GM12875 (cell line): Measurements from ENCODE around the gene ALS2.
"Not testable (repeated sequence)": the region's sequence is repeated elsewhere in the genome, so short reads cannot be mapped to it uniquely, and the experiment has no call there.

Source experiments
- H3K4me3 ChIP-seq: one replicate; pipeline ENCODE4 v1.5.1; 2011; ENCODE audit warnings: low read depth, low read length, control low read depth
- CTCF ChIP-seq: IDR thresholded peaks from 2 replicates; pipeline ENCODE4 v1.5.1; 2011; ENCODE audit warnings: low read depth, mild to moderate bottlenecking, control low read depth, inconsistent platforms, low read length, moderate library complexity, borderline replicate concordance; ENCODE audit not compliant: insufficient read depth

The ALS2 gene

GRCh38 chr2:201816657-201817575 lies 36.2 kb upstream of the ALS2 start:
- H3K4me3 ChIP-seq = no peak overlapping the region
- no peak for TF ChIP-seq CTCF

- no peak for TF ChIP-seq CTCF
- H3K4me3 ChIP-seq = no peak overlapping the region
Measured at GRCh38 chr2:201813996-201814760, 33.4 kb upstream of the ALS2 start.

- not testable (repeated sequence) for H3K4me3 ChIP-seq
Measured at GRCh38 chr2:201810604-201811003, 29.9 kb upstream of the ALS2 start.

- TF ChIP-seq CTCF = no peak
- no peak overlapping the region for H3K4me3 ChIP-seq
Measured at GRCh38 chr2:201809633-201810032, 28.9 kb upstream of the ALS2 start.

GRCh38 chr2:201808027-201808426 lies 27.3 kb upstream of the ALS2 start:
- TF ChIP-seq CTCF = no peak
- no peak overlapping the region for H3K4me3 ChIP-seq

GRCh38 chr2:201807452-201807999 lies 26.8 kb upstream of the ALS2 start:
- no peak overlapping the region for H3K4me3 ChIP-seq
- TF ChIP-seq CTCF = no peak

- no peak within 1 kb of the TSS for H3K4me3 ChIP-seq
- TF ChIP-seq CTCF = no peak
Measured at GRCh38 chr2:201806442-201807170, 25.9 kb upstream of the ALS2 start, which contains the start of gene CDK15. Gene CDK15 (plus strand): TSS chr2:201806537. CDS start chr2:201806665, 128 bp downstream.
